ENCODE data around the gene DUSP2. TPM values are rescaled to one million over a fixed set of nuclear protein-coding genes. Genes with fewer than 3 reads are reported as not detected.

The DUSP2 gene
- polyA plus RNA-seq, 3 donors: 48.4 to 392 (median 66.1) TPM

DNA sequence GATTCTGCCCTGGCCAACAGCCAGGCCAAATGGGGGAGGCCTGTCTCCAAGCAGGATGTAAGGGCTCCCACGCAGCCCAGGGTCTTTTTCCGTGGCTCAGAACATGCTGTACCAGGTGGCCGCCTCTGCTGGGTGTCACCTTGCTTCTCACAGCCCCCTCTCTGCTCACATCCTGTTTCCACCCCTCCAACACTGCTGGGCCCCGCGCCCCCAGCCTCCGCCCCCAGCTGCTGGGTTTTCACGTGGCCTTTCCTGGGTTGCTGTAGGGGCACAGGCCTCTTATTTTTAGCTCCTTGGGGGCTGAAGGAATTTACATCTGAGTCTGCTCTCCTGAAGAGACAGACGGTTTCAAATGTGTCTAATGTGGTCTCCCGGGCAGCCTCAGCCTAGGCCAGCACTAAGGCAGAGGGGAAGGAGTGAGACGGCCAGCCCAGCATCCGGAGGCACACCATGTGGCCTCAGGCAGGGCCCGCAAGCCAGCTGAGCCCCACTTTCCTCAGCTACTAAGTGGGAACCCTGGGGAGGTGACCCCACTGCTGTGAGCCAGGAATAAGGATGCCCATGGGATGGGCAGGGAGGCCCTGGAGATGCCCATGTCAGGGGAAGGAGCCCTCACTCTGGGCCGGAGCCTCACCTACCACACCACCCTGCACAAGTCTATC, 18.7 kb upstream of the DUSP2 start:
- Histone ChIP-seq H3K9me3 (replicated peaks in 1 of 2; ENCODE audit: control insufficient read depth in 1 of 2, insufficient read depth in 1 of 2, low read length in 2 of 2) (no peaks in the 10 kb centered on the region), H4K20me1 (ENCODE audit: insufficient read depth, low read length) (no peaks in the 10 kb centered on the region), H3K27me3 (ENCODE audit: control insufficient read depth in 2 of 2, insufficient read depth in 2 of 2, low read length in 2 of 2) (no peaks in the 10 kb centered on the region), H3K4me2 (replicated peaks; ENCODE audit: extremely low read depth, low read length, poor library complexity, severe bottlenecking) (no peak overlapping the region), H3K27ac (ENCODE audit: low read depth in 1 of 2, low read length in 2 of 2) (no peak overlapping the region), H3K36me3 (replicated peaks in 1 of 2; ENCODE audit: control insufficient read depth in 1 of 2, insufficient read depth in 2 of 2, low read length in 2 of 2) (no peaks in the 10 kb centered on the region), H3K4me3 (replicated peaks in 1 of 3; ENCODE audit: low read depth in 2 of 3, low read length in 3 of 3) (no peak overlapping the region), H3K79me2 (ENCODE audit: insufficient read depth, low read length) (no peaks in the 10 kb centered on the region), H3K9ac (ENCODE audit: insufficient read depth, low read length, poor library complexity, severe bottlenecking) (no peak overlapping the region), H2AFZ (ENCODE audit: insufficient read depth, low read depth, low read length, poor library complexity, severe bottlenecking) (no peak overlapping the region), H3K4me1 (ENCODE audit: control insufficient read depth in 1 of 2, insufficient read depth in 2 of 2, low read length in 2 of 2) (no peaks in the 10 kb centered on the region)
- no peak overlapping the region for H3K4me3 Mint-ChIP-seq
- peaks cover 0 to 4% (median 0%) of the 10 kb centered on the region in 7 donors for H3K9me3 Mint-ChIP-seq
- peak overlapping the region in 2 of 7 donors; percentile 56 to 57 for H3K27ac Mint-ChIP-seq
- H3K36me3 Mint-ChIP-seq: no peaks in the 10 kb centered on the region
- 38% methylated on average over 7 of the region's 13 CpGs for WGBS (ENCODE audit: insufficient coverage)
- DNase-seq: no peak
- TF ChIP-seq, protein P1, sequence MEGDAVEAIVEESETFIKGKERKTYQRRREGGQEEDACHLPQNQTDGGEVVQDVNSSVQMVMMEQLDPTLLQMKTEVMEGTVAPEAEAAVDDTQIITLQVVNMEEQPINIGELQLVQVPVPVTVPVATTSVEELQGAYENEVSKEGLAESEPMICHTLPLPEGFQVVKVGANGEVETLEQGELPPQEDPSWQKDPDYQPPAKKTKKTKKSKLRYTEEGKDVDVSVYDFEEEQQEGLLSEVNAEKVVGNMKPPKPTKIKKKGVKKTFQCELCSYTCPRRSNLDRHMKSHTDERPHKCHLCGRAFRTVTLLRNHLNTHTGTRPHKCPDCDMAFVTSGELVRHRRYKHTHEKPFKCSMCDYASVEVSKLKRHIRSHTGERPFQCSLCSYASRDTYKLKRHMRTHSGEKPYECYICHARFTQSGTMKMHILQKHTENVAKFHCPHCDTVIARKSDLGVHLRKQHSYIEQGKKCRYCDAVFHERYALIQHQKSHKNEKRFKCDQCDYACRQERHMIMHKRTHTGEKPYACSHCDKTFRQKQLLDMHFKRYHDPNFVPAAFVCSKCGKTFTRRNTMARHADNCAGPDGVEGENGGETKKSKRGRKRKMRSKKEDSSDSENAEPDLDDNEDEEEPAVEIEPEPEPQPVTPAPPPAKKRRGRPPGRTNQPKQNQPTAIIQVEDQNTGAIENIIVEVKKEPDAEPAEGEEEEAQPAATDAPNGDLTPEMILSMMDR (IDR thresholded peaks at IDR 0.05): no peak
- H3K27me3 Mint-ChIP-seq (ENCODE audit: low read depth in 3 of 3): peaks cover 0 to 2% (median 0%) of the 10 kb centered on the region in 3 donors
- intact Hi-C loops (cut with micrococcal nuclease): no loop called here
- H3K4me1 Mint-ChIP-seq: no peaks in the 10 kb centered on the region

DNA sequence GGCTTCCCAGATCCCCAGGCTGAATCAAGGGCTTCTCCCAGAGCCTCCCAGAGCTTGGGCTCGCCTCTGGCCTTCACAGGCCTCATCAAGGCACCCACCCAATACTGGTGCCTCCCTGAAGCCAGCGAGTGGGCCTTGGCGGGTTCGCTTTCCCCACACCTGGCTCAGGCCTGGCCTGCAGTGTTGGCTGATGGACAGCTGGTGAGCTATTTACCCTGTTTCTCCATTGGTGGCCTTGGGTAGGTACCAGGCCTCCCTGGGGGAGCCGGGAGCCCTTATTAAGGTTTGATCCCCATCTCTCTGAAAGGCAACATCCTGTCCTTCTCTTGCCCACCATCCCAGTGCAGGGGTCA, 18.2 kb upstream of the DUSP2 start:
- intact Hi-C loops (cut with micrococcal nuclease): no loop called here
- H3K9me3 ChIP-seq (replicated peaks in 1 of 2; ENCODE audit: control insufficient read depth in 1 of 2, insufficient read depth in 1 of 2, low read length in 2 of 2): no peaks in the 10 kb centered on the region
- peaks cover 0 to 2% (median 0%) of the 10 kb centered on the region in 3 donors for H3K27me3 Mint-ChIP-seq (ENCODE audit: low read depth in 3 of 3)
- 94% methylated on average over 3 of the region's 5 CpGs for WGBS (ENCODE audit: insufficient coverage)
- DNase-seq: no peak
- no peak overlapping the region for H3K27ac ChIP-seq (ENCODE audit: low read depth in 1 of 2, low read length in 2 of 2)
- H3K27me3 ChIP-seq (ENCODE audit: control insufficient read depth in 2 of 2, insufficient read depth in 2 of 2, low read length in 2 of 2): no peaks in the 10 kb centered on the region
- H3K36me3 ChIP-seq (replicated peaks in 1 of 2; ENCODE audit: control insufficient read depth in 1 of 2, insufficient read depth in 2 of 2, low read length in 2 of 2): no peaks in the 10 kb centered on the region
- H3K36me3 Mint-ChIP-seq: no peaks in the 10 kb centered on the region
- no peak overlapping the region for H3K4me3 ChIP-seq (replicated peaks in 1 of 3; ENCODE audit: low read depth in 2 of 3, low read length in 3 of 3)
- no peaks in the 10 kb centered on the region for H3K79me2 ChIP-seq (ENCODE audit: insufficient read depth, low read length)
- peak overlapping the region in 2 of 7 donors; percentile 56 to 57 for H3K27ac Mint-ChIP-seq
- TF ChIP-seq, protein P1 (IDR thresholded peaks at IDR 0.05): no peak
- no peak overlapping the region for H3K4me2 ChIP-seq (replicated peaks; ENCODE audit: extremely low read depth, low read length, poor library complexity, severe bottlenecking)
- no peak overlapping the region for H3K4me3 Mint-ChIP-seq
- no peak overlapping the region for H3K9ac ChIP-seq (ENCODE audit: insufficient read depth, low read length, poor library complexity, severe bottlenecking)
- peaks cover 1% of the 10 kb centered on the region for H3K4me1 Mint-ChIP-seq
- H3K4me1 ChIP-seq (ENCODE audit: control insufficient read depth in 1 of 2, insufficient read depth in 2 of 2, low read length in 2 of 2): peaks cover 2 to 5% of the 10 kb centered on the region in 2 donors
- H2AFZ ChIP-seq (ENCODE audit: insufficient read depth, low read depth, low read length, poor library complexity, severe bottlenecking): no peak overlapping the region
- H3K9me3 Mint-ChIP-seq: peaks cover 0 to 4% (median 0%) of the 10 kb centered on the region in 7 donors
- H4K20me1 ChIP-seq (ENCODE audit: insufficient read depth, low read length): no peaks in the 10 kb centered on the region
